ENCODE results near the gene HBP1. TPM values are rescaled to one million over a fixed set of nuclear protein-coding genes. Genes with fewer than 3 reads are reported as not detected.
"Not testable (repeated sequence)": the region's sequence is repeated elsewhere in the genome, so short reads cannot be mapped to it uniquely, and the experiment has no call there.

HBP1 gene
- total RNA-seq, 2 donors from 2014 or later = 51.8 to 69.8 TPM

DNA sequence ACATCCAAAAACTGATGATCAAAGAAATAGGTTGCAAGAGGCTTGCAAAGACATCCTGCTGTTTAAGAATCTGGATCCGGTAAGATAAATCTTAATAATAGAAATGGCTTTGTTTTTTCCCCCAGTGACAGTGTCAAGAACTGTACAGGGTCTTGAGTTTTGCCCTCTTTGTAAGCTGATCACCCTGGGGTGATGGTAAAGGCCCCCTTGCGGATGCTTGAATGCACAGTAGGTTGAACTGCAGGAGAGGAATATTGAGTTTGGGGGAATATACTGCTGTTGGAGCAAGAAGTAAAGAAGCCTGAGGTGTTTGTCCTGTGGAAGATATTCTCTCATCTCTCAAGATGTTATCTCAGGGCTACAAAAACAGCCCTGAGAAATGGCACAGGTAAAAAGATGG, 40.6 kb upstream of the HBP1 start:
- TF ChIP-seq, protein P1, sequence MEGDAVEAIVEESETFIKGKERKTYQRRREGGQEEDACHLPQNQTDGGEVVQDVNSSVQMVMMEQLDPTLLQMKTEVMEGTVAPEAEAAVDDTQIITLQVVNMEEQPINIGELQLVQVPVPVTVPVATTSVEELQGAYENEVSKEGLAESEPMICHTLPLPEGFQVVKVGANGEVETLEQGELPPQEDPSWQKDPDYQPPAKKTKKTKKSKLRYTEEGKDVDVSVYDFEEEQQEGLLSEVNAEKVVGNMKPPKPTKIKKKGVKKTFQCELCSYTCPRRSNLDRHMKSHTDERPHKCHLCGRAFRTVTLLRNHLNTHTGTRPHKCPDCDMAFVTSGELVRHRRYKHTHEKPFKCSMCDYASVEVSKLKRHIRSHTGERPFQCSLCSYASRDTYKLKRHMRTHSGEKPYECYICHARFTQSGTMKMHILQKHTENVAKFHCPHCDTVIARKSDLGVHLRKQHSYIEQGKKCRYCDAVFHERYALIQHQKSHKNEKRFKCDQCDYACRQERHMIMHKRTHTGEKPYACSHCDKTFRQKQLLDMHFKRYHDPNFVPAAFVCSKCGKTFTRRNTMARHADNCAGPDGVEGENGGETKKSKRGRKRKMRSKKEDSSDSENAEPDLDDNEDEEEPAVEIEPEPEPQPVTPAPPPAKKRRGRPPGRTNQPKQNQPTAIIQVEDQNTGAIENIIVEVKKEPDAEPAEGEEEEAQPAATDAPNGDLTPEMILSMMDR (IDR thresholded peaks at IDR 0.05) = no peak
- Histone ChIP-seq H3K27me3 (no peaks in the 10 kb centered on the region), H3K4me1 (no peaks in the 10 kb centered on the region), H3K36me3 (no peaks in the 10 kb centered on the region), H3K27ac (no peak overlapping the region), H3K9me3 (no peaks in the 10 kb centered on the region), H3K4me3 (no peak overlapping the region)
- no peak for DNase-seq (ENCODE audit: low spot score)

DNA sequence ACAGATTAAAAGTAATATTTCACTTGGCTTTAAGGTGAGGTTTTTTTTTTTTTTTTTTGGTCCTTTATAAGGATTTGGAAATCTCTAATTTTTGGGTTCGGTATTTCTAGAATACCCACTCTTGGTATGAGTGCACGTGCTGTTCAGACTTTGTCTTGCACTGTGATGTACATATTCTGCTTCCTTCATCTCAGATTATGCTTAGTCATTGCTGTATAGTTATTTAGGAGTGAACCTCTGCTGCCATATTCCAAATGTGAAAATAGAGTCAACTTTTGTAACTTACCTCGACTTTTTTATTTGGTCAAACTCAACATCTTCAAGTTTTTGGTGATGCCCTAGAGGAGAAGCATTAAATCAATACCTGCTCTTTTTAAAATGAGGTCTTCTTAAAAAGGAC, 40.1 kb upstream of the HBP1 start:
- DNase-seq (ENCODE audit: low spot score) = no peak
- Histone ChIP-seq H3K4me1 (no peaks in the 10 kb centered on the region), H3K27me3 (no peaks in the 10 kb centered on the region), H3K9me3 (no peaks in the 10 kb centered on the region), H3K36me3 (no peaks in the 10 kb centered on the region), H3K4me3 (no peak overlapping the region), H3K27ac (no peak overlapping the region)
- TF ChIP-seq, protein P1 (IDR thresholded peaks at IDR 0.05) = no peak

DNA sequence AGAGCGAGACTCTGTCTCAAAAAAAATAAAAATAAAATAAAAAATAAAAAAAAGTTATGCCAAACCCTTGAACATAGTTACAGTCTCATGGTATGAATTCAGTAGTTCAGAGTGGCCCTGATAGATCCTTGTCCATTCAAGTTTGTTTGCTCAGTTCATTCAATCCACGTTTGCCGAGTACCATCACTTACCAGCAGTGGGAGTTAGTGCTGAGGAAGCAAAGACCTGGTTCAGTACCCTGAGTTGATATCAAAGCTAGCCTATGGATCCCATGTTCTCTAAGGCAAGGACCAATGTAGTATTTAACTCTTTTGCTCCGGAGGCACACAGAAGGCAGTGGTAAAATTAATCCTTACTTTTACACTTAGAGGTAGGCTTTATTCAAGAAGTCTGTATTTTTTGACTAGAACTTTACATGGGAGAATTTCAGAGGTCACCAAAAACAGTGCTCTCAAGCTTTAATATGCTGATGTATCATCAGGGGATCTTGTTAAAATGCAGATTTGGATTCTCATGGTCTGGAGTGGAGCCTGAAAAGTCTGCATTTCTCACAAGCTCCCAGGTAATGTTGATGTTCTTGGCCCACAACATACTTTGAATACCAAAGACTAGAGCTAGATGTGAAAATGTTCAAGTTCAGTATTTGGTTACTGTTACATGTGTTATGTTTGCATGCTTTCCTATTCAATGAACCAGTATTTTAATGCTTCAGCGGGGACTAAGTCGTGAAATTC, 38.1 kb upstream of the HBP1 start:
- no peak overlapping the region for H3K4me3 ChIP-seq
- no peaks in the 10 kb centered on the region for H3K36me3 ChIP-seq
- TF ChIP-seq, protein P1 (IDR thresholded peaks at IDR 0.05) = no peak
- H3K27me3 ChIP-seq = no peaks in the 10 kb centered on the region
- H3K4me1 ChIP-seq = no peaks in the 10 kb centered on the region
- H3K9me3 ChIP-seq = no peaks in the 10 kb centered on the region
- no peak for DNase-seq (ENCODE audit: low spot score)
- no peak overlapping the region for H3K27ac ChIP-seq

DNA sequence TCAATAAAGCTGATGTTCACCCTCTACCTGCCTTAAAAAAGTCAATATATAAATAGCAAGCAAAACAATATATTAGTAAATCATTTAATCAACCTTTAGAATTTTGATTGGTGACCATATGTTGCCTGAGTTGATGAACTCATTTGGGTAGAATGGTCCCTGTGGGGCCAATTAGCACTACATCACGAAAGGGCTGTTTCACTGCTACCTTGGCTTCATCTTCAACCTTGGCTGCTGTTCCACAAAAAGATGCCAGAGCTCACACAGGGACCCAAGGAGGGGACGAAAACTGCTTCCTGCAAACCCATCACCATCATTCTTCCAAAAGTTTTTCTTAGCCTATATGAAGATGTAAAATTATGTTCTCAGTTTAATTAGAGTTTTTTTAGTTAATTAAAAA, 35.4 kb upstream of the HBP1 start:
- Histone ChIP-seq H3K4me3 (no peak overlapping the region), H3K4me1 (no peaks in the 10 kb centered on the region), H3K9me3 (no peaks in the 10 kb centered on the region), H3K36me3 (no peaks in the 10 kb centered on the region), H3K27ac (no peak overlapping the region), H3K27me3 (no peaks in the 10 kb centered on the region)
- TF ChIP-seq, protein P1 (IDR thresholded peaks at IDR 0.05) = no peak
- DNase-seq (ENCODE audit: low spot score) = no peak

DNA sequence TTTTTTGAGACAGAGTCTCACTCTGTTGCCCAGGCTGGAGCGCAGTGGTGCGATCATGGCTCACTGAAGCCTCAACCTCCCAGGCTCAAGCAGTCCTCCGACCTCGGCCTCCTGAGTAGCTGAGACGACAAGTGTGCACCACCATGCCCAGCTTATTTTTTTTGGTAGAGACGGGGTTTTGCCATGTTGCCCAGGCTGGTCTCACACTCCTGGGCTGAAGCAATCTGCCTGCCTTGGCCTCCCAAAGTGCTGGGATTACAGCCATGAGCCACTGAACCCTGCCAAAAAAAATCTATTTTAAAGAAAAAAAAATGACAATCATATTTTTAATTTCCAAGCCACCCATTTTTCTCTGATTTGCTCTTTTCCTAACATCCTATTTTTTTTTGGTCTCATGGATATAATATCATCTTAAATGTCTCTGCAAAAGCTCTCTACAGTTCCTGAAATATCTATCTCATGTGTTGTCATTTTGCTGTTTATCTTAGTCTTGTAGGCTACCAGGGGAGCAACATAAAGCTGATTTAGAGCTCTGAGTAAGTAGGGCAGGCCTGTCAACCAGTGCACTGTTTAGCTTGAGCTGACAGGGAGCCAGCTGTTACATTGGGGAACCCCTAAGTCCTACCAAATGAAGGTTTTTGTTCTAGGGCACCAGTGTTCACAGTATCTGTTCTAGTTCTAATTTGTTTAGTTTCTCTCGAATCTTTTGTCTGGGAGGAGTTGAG, 29.9 kb upstream of the HBP1 start:
- TF ChIP-seq, protein P1 (IDR thresholded peaks at IDR 0.05) = no peak
- H3K27me3 ChIP-seq = no peaks in the 10 kb centered on the region
- no peaks in the 10 kb centered on the region for H3K4me1 ChIP-seq
- H3K9me3 ChIP-seq = no peaks in the 10 kb centered on the region
- no peak overlapping the region for H3K27ac ChIP-seq
- no peak for DNase-seq (ENCODE audit: low spot score)
- H3K4me3 ChIP-seq = no peak overlapping the region
- H3K36me3 ChIP-seq = no peaks in the 10 kb centered on the region

DNA sequence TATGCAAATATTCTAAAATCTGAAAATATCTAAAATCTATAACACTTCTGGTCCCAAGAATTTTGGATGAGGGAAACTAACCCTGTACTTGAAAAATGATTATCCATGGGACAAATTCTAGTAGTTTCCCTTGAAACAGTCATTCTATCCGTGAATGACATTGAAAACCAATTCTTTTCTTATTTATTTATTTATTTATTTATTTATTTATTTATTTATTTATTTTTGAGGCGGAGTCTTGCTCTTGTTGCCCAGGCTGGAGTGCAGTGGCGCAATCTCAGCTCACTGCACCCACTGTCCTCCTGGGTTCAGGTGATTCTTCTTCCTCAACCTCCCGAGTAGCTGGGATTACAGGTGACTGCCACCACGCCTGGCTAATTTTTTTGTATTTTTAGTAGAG, 24.9 kb upstream of the HBP1 start:
- not testable (repeated sequence) for DNase-seq (ENCODE audit: low spot score); H3K27ac ChIP-seq; H3K27me3 ChIP-seq; H3K9me3 ChIP-seq; H3K4me3 ChIP-seq; H3K36me3 ChIP-seq; H3K4me1 ChIP-seq

Data from right atrium auricular region (tissue), 2 donors.